Measurements from ENCODE around the gene NARS2.
A peak's percentile ranks its signal among the peaks of the same experiment; 100 is the strongest.

Gene NARS2

GRCh38 chr11:78441956-78442355 lies 132.7 kb downstream of the NARS2 start:
- TF ChIP-seq POLR2A (IDR thresholded peaks at IDR 0.05; ENCODE audit: low read depth, low read length), result no peak
- DNase-seq (ENCODE audit: insufficient read length, low spot score) (no peak), FAIRE-seq (no peak)

GRCh38 chr11:78438298-78438975 lies 136.2 kb downstream of the NARS2 start:
- no peak for DNase-seq (ENCODE audit: insufficient read length, low spot score)
- TF ChIP-seq POLR2A (IDR thresholded peaks at IDR 0.05; ENCODE audit: low read depth, low read length), result no peak
- no peak for FAIRE-seq

- no peak for DNase-seq (ENCODE audit: insufficient read length, low spot score)
- TF ChIP-seq POLR2A (IDR thresholded peaks at IDR 0.05; ENCODE audit: low read depth, low read length), result no peak
- FAIRE-seq, result peak; percentile 27
These were observed 141.7 kb downstream of the NARS2 start for GRCh38 chr11:78432956-78433355.

DNA sequence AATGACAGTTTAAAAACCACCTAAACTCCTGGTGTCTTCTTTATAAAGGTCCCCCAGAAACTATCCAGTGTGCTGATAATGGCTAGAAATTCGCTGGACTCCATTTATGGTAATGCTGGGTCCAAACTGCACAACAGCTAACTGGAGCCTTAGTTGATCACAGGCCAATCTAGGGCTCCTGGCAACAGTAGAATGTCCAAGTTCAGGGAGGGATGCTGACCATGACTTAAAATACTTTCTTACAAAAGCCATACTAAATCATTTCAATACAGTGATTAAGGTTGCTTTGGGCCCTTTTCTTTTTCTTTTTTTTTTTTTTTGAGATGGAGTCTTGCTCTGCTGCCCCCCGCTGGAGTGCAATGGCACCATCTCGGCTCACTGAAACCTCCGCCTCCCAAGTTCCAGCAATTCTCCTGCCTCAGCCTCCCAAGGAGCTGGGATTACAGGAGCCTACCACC lies 142.6 kb downstream of the NARS2 start:
- DNase-seq (ENCODE audit: insufficient read length, low spot score), result no peak
- FAIRE-seq, result peak; percentile 36
- TF ChIP-seq POLR2A (IDR thresholded peaks at IDR 0.05; ENCODE audit: low read depth, low read length), result no peak

DNA sequence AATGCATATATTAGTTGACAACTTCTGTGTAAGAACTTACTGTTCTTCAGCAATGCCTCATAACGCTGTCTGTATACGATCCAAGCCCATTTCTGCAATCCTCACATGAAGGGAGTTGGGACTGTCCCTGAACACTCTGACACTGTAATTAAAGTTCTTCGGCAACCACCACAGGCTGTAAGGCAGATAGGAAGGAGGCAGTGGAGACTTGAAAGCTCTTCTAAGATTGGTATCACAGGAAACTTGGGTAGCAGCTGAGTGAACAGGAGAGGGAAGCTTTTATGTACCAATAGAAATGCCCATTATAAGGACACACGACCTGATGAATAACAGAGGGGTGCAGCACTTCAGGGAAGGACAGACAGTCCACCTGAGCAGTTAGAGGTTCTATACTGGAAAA lies 145.0 kb downstream of the NARS2 start:
- no peak for DNase-seq (ENCODE audit: insufficient read length, low spot score)
- FAIRE-seq, result no peak

DNA sequence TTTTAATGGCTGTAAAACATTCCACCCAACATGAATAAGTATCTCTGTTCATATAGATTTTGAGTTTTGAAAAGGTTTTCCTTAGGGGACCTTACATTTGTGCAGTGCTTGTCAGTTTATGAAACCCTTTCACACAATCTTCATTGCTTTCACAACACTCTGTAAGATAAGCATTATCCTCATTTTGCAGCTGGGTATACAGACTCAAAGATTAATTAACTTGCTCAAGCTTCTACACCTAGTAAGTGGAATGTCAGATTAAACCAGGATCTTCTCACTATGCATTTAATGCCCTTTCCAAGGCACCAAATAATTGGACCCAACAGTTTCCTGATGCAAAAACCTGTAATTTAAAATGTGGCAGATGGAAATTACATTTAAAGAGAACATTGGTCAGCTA lies 145.5 kb downstream of the NARS2 start:
- no peak for TF ChIP-seq POLR2A (IDR thresholded peaks at IDR 0.05; ENCODE audit: low read depth, low read length)

More for the DNA sequence above, 145.0 kb downstream of the NARS2 start:
- TF ChIP-seq POLR2A (IDR thresholded peaks at IDR 0.05; ENCODE audit: low read depth, low read length), result no peak

DNA sequence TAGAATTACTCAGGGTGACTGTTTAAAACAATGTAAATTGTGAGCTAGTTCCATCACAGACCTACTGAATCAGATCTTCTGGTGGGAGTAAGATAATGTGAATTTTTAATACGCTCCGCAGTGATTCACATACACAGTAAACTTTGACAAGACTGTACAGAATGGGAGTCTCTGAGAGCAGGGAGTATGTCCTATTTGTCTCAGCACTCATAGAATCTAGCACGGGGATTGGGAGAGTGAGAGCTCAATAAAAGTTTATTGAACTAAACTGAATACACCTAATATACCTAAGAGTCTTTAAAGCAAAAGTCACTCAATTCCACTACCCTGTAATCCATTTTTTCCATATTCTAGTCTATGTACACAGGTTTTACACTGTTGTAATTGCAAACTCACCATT lies 145.9 kb downstream of the NARS2 start:
- TF ChIP-seq POLR2A (IDR thresholded peaks at IDR 0.05; ENCODE audit: low read depth, low read length), result no peak
- FAIRE-seq (no peak), DNase-seq (ENCODE audit: insufficient read length, low spot score) (no peak)

More for the DNA sequence above, 145.5 kb downstream of the NARS2 start:
- FAIRE-seq, result no peak
- DNase-seq (ENCODE audit: insufficient read length, low spot score), result no peak

GRCh38 chr11:78428266-78428636 lies 146.4 kb downstream of the NARS2 start:
- FAIRE-seq, result no peak
- no peak for TF ChIP-seq POLR2A (IDR thresholded peaks at IDR 0.05; ENCODE audit: low read depth, low read length)
- no peak for DNase-seq (ENCODE audit: insufficient read length, low spot score)

DNA sequence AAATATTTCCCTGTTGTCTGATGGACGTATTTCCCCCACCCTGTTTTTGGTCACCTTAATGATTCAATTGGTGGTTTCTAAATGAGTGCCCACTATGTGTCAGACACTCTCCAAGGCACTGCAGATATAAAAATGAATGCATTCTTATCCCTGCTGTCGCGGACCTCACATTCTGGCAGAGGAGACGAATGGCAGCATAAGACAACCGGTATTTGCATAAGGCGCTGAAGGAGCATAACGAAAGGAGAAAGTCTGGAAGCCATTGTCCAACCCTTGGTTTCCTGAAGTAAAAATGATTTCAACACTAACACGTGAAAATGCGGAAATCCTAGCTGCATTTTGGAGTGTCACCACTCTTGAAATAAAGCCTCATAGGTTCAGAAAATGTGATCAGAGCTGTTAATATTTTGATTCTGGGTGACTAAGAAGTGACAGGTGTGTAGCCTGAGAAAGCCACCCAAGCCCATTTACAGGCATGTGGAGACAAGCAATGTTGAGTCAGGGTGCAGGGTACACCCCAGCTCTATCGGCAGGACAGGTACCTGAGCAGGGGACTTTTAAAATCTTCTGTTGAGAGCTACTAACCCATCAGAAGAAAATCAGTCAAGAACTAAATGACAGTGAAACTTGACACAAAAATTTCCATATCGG lies 146.9 kb downstream of the NARS2 start:
- no peak for DNase-seq (ENCODE audit: insufficient read length, low spot score)
- no peak for TF ChIP-seq POLR2A (IDR thresholded peaks at IDR 0.05; ENCODE audit: low read depth, low read length)
- no peak for FAIRE-seq

DNA sequence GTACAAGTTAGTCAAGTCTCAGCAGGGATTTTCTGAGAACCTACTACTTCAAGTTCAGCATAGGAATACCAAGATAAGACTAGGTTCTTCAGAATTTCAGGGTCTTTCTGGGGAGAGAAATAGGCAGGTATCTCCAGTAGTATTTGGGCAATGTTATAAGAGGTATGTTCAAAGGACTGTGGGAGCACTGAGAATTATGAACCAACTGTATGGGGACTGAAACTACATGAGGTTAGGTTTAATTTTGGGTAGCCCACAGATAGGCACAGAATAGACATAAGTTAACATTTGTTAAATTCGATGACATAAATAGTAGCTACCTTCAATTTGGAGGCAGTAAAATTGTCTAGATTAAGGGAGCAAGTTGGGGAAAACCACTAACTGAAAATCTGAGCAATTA lies 147.8 kb downstream of the NARS2 start:
- DNase-seq (ENCODE audit: insufficient read length, low spot score), result no peak
- no peak for FAIRE-seq
- no peak for TF ChIP-seq POLR2A (IDR thresholded peaks at IDR 0.05; ENCODE audit: low read depth, low read length)

GRCh38 chr11:78425399-78426070 lies 149.1 kb downstream of the NARS2 start:
- FAIRE-seq, result no peak
- no peak for DNase-seq (ENCODE audit: insufficient read length, low spot score)
- TF ChIP-seq POLR2A (IDR thresholded peaks at IDR 0.05; ENCODE audit: low read depth, low read length), result no peak

- DNase-seq (ENCODE audit: insufficient read length, low spot score) (no peak), FAIRE-seq (no peak)
- no peak for TF ChIP-seq POLR2A (IDR thresholded peaks at IDR 0.05; ENCODE audit: low read depth, low read length)
These were observed 150.1 kb downstream of the NARS2 start for GRCh38 chr11:78424334-78425270.

DNA sequence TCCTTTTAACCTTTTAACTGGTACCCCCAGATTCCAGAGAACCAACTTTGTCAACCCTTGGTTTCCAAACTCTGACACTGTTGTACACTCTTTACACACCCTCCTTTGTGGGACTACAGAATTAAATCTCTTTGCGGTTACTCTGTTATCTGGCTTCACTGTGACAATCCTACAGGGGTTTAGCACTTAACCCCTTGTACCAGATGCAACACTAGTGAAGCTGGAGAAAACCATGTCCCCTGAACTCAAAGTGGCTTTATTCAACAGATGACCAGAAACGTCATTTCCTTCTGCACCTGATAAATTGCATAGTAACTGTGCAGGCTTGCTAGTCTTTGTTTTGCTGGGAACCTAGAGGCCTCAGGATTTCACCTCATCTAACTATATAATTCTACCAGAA lies 151.4 kb downstream of the NARS2 start:
- FAIRE-seq, result no peak
- no peak for DNase-seq (ENCODE audit: insufficient read length, low spot score)
- no peak for TF ChIP-seq POLR2A (IDR thresholded peaks at IDR 0.05; ENCODE audit: low read depth, low read length)

GRCh38 chr11:78420796-78421209 lies 153.9 kb downstream of the NARS2 start:
- no peak for TF ChIP-seq POLR2A (IDR thresholded peaks at IDR 0.05; ENCODE audit: low read depth, low read length)
- FAIRE-seq, result no peak
- DNase-seq (ENCODE audit: insufficient read length, low spot score), result peak; percentile 37

Data from H54 (cell line).